ENCODE data around the gene PTP4A1. TPM values are rescaled to one million over a fixed set of nuclear protein-coding genes. Genes with fewer than 3 reads are reported as not detected.

The PTP4A1 gene
- total and polyA plus RNA-seq, 2 of the 13 experiments (the other 11 are each of a cell fraction or from before 2014, with no cell fraction given), result 141 to 376 TPM

DNA sequence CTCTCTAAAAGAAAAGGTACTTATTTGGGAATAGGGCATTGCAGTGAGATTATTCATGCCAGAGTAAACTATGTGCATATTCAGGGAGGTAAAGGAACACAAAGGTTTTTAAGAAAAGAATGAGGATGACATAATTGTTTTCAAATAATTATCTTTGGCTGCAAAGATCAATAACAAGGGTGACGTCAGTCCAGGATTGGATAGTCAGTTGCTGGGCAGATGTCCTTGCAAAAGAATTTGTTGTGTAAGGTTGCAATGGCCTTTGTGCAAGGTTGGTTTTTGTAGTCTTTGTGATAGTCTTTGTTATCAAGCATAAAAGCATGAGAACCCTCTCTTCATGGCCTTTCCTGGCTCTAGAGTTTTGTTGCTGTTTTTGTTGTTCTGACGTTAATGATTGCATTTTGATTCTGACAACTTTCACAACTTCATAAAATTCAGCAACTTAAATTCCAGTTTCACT lies 17.7 kb downstream of the PTP4A1 start (continued):
- TF ChIP-seq ARID5B (CRISPR knock-in tag; IDR thresholded peaks at IDR 0.05), result peak; percentile 96
- TF ChIP-seq CREM (IDR thresholded peaks at IDR 0.05), result peak; percentile 94
- TF ChIP-seq CREM (CRISPR knock-in tag; IDR thresholded peaks at IDR 0.05), result no peak
- peak; percentile 14; the same call in 1 of the 2 replicates for TF ChIP-seq MAFF (IDR thresholded peaks at IDR 0.05; ENCODE audit: low read depth, low read length)
- no peak for TF ChIP-seq PLRG1 (conservative IDR thresholded peaks at IDR 0.05)
- TF ChIP-seq IRF2 (CRISPR knock-in tag; IDR thresholded peaks at IDR 0.05), result peak; percentile 82
- TF ChIP-seq, protein P1, sequence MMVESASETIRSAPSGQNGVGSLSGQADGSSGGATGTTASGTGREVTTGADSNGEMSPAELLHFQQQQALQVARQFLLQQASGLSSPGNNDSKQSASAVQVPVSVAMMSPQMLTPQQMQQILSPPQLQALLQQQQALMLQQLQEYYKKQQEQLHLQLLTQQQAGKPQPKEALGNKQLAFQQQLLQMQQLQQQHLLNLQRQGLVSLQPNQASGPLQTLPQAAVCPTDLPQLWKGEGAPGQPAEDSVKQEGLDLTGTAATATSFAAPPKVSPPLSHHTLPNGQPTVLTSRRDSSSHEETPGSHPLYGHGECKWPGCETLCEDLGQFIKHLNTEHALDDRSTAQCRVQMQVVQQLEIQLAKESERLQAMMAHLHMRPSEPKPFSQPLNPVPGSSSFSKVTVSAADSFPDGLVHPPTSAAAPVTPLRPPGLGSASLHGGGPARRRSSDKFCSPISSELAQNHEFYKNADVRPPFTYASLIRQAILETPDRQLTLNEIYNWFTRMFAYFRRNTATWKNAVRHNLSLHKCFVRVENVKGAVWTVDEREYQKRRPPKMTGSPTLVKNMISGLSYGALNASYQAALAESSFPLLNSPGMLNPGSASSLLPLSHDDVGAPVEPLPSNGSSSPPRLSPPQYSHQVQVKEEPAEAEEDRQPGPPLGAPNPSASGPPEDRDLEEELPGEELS (CRISPR knock-in tag; IDR thresholded peaks at IDR 0.05), result peak; percentile 94
- peak; percentile 85 for TF ChIP-seq RCOR2 (CRISPR knock-in tag; IDR thresholded peaks at IDR 0.05)
- peak; percentile 27; the same call in 1 of the 2 replicates for TF ChIP-seq HNF4G (IDR thresholded peaks at IDR 0.05; ENCODE audit: borderline replicate concordance, low read depth, low read length)
- no peak for TF ChIP-seq HNF4G (CRISPR knock-in tag; IDR thresholded peaks at IDR 0.05; ENCODE audit: borderline replicate concordance, low read depth)
- no peak for TF ChIP-seq ZNF652 (CRISPR knock-in tag; IDR thresholded peaks at IDR 0.05; ENCODE audit: borderline replicate concordance, low read depth)
- no peak for TF ChIP-seq ZFY (CRISPR knock-in tag; IDR thresholded peaks at IDR 0.05)
- TF ChIP-seq RFXANK (CRISPR knock-in tag; IDR thresholded peaks at IDR 0.05), result peak; percentile 99
- no peak for TF ChIP-seq ZNF354B (CRISPR knock-in tag; IDR thresholded peaks at IDR 0.05)
- TF ChIP-seq BRD4 (CRISPR knock-in tag; IDR thresholded peaks at IDR 0.05), result no peak
- TF ChIP-seq NR2F6 (IDR thresholded peaks at IDR 0.05), result no peak
- TF ChIP-seq NR2F6 (CRISPR knock-in tag; IDR thresholded peaks at IDR 0.05), result peak; percentile 55; the same call in 1 of the 2 replicates
- TF ChIP-seq SUZ12 (IDR thresholded peaks at IDR 0.05; ENCODE audit: low read depth, low read length), result no peak
- no peak for TF ChIP-seq SOX6 (IDR thresholded peaks at IDR 0.05)
- peak; percentile 99 for TF ChIP-seq SOX6 (CRISPR knock-in tag; IDR thresholded peaks at IDR 0.05)
